Ovary (tissue), 3 donors: Measurements from ENCODE around the gene WDFY4.

Source experiments
- CTCF ChIP-seq, 3 donors: fragments of 450-650 bp in 2 of 3; fragments of 200-600 bp in 1 of 3; IDR thresholded peaks; one replicate each; pipeline versions ENCODE4 v1.5.1 to v1.8.0; 2016 to 2022; ENCODE audit warnings: antibody characterized with exemption in 3 of 3, mild to moderate bottlenecking in 1 of 3
- POLR2A ChIP-seq: fragments of 450-650 bp; IDR thresholded peaks from one replicate; pipeline ENCODE4 v1.6.1; 2017; ENCODE audit warnings: antibody characterized with exemption, mild to moderate bottlenecking, moderate library complexity
- donor health status: DM: no; HTN: no; CAD: no.

GRCh38 chr10:49029666-49030065, 345.0 kb downstream of the WDFY4 start:
- TF ChIP-seq POLR2A (no peak), CTCF (IDR thresholded peaks at IDR 0.05) (no peak)
